LHCN-M2 (cell line): ENCODE results near the gene CPTP. TPM values are rescaled to one million over a fixed set of nuclear protein-coding genes. Genes with fewer than 3 reads are reported as not detected.

Experiments
- DNase-seq: peaks from one replicate; pipeline ENCODE4 v3.0.0-alpha.2; 2012; ENCODE audit warnings: low read depth
- total RNA-seq: library from RNA; depleted of rRNA; stranded (reverse); fragments of >200 nt; gene quantifications from 2 replicates; pipeline ENCODE4 v1.2.3, GENCODE V29; 2014

Gene CPTP
- total RNA-seq, 1 experiment from 2014 or later: 27.7 TPM

DNA sequence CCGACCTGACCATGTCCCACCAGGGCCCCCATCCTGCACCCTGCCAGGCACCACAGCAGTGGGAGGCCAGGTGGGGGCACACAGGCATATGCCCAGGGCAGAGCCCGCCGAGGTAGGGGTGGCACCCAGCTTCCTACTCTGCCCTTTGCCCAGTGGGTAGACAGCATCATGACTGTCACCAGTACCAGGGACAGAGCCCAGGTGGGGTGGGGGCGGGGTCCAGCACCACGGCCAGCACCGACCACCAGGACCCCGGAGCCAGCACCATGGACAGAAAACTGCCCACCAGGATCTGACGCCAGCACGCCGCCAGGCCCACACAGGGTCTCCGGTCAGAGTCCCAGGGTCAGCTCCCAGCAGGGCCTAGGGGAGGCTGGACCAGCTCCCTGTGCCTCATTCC lies 10.2 kb downstream of the CPTP start:
- no peak for DNase-seq

DNA sequence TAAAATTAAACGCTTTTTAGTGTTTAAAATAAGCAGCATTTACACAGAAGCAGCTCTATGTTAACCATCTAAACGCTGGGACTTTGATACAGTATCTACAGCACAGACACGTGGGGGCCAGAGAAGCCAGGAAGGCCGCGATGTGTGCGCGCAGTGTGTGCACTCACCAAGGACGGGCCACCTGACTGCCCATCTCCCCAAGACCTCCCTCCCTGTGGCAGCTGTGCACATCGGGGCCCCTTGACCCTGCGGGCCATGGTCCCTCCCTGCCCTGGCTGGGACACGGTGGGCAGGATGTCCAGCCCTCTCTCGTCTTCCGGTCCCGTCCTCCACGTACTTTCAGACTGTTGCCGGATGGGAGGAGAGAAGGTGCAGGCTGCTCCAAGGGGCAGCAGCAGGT lies 10.7 kb downstream of the CPTP start:
- DNase-seq: no peak

DNA sequence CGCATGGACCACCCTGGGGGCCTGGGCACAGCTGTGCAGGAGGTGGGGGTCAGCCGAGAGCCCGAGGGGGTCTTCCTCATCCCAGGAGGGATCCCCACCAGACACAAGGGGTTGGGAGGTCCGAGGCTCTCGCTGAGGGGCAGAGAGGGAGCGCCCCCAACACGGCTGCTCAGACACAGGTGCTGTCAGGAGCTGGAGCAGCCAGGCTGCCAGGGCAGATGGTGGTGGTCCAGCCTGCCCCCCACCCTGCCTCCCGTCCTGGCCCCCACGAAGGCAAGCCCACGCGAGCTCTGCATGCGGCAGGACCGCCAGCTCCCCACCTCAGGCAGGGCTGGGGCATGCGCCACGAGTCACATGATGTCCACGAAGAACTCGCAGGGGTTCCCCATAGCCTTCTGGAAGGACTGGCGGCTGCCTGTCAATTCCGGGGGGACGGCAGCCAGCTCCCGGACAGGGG lies 11.2 kb downstream of the CPTP start:
- DNase-seq: no peak

DNA sequence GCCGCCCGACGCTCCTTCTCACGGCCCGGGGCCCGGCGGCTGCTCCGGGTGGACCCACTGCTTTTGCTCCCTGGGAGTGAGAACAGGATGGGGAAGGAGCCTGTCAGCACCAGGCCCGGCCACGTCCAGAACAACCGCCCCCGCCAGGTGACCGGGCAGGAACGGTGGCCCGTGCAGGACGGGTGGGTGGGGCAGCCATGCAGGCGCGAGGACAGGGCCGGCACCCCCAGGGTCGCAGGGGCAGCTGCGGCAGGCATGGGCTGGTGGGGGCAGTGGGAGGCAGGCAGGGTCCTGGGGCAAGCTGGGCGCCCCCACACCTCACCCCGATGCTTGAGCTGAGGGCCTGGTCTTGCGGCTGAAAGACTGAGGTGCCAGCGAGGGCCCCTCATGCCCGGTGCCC lies 11.8 kb downstream of the CPTP start:
- DNase-seq: no peak

DNA sequence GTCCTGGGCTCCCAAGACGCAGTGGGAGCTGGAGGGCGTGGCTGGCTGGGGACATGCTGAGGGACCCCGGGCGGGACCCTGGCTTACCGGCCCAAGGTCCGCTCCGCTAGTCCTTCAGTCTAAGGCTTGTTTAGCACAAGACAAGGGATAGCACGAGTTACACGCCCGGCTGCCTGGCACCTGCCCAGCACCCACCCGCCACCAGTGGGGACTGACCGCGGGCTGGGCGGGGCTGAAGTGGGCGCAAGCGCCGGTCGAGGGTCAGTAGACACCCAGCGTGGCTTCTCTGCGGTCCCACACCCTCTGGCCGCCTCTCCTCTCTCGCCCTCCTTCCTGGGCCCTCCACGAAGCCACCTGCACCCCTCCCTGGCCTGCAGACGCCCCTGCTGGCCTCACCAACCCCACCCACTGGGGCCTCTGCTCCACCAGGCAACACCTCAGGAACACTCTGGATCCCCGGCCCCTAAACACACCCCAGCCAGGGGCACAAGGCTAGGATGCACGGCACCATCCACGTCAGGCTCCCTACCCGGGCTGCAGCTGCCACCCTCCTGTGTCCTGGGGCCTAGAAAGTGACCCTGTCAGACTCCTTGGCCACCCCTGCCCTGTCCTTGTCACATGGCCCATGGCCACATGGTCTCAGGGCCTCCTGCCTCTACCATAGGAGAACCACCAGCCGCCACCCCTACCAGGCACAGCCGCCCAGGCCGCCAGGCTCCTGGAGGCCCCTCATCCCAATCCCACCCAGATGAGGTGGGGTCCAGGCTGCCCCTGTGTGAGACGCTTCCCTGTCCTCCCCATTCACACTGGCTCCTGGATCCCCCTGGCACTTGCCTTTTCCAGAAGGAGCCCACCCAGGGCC lies 12.6 kb downstream of the CPTP start:
- no peak for DNase-seq

DNA sequence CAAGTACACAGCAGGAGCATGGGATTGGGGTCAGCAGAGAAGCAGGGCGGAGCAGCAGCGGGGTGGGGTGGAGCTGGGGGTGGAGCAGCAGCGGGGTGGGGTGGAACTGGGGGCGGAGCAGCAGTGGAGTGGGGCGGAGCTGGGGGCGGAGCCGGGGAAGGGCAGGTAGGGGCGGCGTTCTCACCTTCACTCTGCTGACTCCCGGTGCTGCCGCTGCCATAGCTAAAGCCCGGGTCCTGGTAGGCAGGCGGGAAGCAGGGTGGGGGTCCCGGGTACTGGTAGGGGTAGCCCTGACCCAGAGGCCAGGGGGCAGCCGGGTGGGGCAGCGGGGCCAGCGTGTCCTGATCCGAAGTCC lies 13.2 kb downstream of the CPTP start:
- DNase-seq: no peak

DNA sequence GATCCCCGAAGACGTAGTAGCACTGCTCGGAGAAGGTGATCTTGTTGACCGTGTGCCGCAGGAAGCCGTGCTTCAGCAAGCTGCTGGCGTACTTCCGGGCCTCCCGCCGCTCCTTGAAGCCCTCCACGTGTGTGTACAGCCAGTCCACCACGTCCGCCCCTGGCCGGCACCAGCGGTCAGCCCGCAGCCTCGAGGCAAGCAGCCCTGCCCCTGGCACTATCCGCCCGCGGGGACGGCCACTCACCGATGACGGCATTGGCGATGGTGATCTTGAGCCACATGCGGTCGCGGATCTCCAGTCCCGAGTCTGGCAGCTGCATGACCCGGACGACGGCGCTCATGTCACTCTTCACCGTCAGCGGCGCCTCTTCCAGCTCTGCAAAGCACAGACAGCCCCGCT lies 13.7 kb downstream of the CPTP start:
- no peak for DNase-seq

DNA sequence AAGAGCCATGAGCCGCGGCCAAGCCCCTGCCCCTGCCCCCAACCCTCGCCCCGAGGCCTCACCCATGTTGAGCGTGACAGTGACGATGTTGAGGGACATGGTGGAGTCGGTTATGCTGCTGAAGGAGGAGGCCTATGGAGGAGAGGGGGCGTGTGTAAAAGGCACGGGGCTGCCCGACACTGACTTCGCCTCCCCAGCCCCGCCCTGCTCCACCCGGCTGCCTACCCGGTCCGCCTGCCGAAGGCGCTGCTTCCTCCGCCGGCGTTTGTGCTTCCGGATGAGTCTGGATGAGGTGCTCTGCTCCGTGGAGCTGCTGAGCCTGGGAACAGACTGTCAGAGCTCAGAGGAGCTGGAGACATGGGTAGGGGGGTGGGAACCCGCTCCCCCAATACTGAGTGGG lies 15.6 kb downstream of the CPTP start:
- no peak for DNase-seq

DNA sequence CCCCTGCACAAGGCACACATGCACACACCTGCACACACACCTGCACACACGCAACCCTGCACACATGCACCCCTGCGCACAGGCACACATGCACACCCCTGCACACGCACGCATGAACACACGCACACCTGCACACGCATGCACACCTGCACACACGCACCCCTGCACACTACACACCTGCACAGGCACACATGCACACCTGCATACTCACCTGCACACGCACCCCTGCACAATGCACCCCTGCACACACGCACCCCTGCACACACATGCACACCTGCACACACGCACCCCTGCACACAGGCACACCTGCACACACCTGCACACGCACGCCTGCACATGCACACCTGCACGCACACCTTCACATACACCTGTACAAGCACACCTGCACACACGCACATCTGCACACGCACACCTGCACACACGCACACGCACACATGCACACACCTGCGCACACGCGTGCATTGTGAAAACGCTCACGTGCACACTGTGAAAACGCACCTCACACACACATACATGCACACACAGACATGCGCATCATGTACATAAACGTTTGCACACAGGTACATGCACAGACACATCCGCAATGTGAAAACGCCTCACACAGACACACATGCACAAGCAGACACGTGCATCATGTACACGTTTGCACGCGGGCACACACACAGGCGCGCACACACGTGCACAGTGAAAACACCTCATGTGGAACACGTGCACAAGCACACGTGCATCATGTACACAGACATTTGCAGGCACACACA lies 16.4 kb downstream of the CPTP start:
- no peak for DNase-seq

DNA sequence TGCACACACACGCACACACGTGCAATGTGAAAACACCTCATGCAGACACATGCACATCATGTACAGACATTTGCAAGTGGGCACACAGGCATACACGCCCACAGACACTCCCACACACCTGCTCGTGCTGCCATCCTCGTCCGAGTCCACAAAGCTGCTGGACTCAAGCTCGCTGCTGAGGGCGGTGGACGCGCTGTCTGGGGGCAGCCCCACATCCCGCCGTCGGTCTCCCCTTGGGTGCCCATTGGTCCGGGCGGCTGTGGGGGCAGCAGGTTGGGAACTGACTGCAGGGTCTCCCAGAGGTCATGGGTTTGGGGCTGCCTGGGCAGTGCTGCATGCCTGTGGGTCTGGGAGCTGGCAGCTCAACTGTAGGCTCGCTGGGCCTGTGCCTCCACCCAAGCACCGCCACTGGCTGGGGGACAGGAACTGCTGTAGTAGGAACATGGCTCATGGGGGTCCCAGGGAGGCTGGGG lies 17.0 kb downstream of the CPTP start:
- DNase-seq: no peak

DNA sequence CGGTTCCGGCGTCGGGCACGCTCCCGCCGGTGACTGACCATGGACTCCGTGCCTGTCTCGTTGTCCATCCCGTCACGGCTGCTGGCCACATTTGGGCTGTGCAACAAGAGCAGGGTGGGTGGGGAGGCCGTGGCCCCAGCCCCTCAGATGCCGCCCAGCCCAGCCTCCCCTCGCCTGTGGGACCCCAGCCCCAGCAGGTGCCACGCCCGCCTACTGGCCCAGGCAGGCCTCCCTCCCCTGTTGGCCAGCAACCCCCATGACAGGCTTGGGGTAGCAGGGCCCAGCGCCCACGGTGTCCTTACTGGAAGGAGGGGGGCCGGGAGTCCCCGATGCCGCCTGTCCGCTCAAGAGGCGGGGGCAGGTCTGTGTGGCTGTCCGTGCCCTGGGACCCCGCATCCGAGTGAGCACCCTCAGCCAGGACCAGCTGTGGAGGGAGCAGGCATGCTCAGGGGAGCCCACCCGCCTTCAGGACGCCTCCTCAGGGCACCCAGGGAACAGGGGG lies 17.5 kb downstream of the CPTP start:
- DNase-seq: no peak

DNA sequence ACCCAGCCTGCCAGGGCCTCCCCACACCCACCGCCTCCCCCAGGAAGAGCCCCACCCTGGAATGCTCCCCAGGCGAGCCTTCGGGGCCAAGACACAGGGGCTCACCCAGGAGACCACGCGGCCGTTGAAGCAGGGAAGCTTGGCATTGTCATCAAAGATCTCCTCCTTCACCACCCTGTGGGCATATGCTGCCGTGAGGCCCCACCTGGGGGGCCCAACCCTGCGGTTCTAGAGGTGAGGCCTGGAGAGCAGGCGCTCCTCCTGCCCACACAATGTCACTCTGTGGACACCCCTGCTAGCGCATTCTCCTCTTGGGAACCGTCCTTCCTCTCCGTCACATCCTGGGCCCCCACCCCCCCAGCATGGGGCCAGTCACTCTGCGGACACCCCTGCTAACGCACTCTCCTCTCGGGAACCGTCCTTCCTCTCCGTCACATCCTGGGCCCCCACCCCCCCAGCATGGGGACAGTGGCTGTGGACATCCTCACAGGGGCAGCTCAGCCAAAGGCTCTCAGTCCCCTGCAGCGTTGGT lies 18.0 kb downstream of the CPTP start:
- DNase-seq: no peak

DNA sequence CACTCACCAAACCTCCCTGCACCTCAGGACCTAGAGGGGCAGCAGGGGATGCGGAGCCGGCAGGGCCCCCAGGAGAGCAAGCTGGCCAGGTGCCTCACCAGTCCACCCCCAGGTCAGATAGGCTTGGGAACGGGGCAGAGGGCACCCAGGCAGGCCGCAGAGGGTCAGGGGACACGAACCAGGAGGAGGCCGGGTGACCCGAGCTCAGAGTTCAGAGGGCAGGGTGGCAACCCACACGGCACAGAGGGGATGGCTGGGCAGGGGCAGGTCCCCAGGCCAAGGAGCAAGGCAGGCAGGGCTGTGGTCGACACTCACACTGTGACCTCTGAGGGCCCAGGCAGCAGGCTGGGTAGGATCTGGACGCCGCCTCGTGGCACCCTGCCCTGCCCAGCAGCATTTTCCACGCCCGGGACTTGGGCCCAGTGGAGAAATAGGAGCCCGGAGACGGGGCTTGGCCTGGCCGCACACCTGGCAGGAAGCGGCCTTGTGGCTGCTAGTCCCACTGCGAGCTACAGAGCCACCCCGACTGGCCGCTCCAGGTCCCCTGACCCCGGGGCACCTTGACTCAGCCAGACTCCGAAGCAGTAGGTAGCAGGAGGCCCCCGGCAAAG lies 19.3 kb downstream of the CPTP start:
- DNase-seq: no peak

DNA sequence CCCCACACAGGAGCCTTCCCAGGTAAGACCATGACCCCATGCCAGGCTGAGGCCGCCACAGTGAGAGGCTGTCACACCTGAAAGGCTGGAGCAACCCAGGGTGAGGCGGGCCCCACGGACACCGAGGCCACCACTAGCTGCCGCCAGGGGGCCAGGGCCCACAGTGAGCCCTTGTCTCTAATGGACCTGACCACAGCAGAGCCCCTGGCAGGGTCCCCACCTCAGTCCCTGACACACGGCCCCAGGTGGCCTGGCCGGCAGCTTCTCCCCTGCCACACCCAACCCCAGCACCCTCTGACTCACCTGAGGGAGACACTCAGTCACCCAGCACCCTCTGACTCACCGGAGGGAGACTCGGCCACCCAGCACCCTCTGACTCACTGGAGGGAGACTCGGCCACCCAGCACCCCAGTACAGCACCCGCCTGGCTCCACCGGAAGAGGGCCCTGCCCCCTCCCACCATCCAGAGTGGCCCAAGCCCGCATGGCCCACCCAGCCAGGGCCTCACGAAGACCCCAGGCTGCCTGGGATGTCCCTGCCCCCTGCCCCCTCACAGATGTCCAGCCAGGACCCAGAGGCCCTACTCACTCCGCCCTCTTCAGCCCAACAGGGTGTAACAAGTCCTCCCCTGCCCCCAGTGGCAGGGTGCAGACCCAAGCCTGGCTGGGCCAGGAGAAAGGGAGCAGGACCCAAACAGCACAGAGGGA lies 20.2 kb downstream of the CPTP start:
- DNase-seq: peak; percentile 80

DNA sequence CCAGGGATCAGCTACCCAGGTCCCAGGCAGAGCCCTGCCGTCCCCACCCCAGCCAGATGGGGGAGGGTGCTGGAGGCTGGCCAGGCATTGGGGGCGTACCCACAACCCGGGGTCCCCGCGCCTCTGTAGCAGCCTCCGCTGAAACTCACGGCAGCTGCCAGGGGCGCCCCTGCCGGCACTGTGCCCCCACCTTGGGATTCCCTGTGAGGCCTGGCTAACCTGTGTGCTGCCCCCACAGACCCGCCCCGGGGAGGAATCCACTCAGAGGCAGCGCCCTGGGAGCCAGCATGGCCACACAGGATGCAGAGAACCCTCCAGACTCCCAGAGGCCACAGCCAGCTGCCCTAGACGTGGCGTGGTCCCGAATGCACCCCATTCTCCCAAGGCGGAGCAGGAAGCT lies 20.8 kb downstream of the CPTP start:
- DNase-seq: no peak

DNA sequence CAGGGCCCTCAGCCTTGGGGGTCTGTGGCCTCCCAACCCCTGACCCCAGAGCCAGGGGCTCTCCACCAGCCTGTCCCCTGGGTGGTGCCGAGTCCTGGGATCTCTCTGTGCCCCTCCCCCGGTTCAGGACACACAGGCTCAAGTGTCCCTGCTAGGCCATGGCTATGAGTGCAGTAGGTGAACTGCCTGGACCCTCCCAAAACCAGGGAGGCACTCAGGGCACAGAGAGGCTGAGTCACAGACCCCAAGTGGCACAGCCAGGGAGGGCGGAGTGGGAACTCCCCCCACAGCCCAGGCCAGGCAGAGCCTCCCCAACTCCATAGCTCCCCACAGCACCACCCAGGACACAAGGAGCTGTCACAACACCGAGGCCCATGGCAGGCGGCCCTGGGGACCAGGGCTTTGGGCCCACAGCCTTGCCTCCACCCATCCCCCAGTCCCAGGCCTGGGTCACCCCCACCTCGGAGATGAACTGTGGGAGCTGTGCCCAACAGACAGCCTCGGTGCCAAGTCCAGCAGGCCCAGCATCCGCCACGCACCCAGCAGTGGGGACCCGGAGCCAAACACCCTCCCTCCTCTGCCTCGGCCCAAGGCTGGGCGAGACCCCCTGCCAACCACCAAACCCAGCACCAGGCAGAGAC lies 21.4 kb downstream of the CPTP start:
- DNase-seq: no peak

DNA sequence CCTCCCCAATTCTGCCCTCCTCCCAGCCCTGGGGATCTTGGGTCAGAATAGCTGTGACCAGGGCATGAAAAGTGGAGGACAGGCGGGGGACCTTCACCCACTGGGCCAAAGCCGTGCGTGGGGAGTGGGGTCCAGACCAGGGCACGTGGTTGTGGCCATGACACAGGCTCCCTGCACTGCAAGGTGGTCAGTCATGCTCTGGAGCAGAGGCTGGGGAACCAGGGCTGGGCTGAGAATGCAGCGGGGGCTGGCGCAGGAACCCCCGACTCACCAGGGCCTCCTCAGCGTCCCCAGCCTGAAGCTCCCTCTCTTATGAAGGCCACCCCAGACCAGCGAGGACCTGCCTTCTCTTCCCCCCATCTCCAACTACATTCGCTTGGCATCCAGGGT lies 21.9 kb downstream of the CPTP start:
- no peak for DNase-seq

DNA sequence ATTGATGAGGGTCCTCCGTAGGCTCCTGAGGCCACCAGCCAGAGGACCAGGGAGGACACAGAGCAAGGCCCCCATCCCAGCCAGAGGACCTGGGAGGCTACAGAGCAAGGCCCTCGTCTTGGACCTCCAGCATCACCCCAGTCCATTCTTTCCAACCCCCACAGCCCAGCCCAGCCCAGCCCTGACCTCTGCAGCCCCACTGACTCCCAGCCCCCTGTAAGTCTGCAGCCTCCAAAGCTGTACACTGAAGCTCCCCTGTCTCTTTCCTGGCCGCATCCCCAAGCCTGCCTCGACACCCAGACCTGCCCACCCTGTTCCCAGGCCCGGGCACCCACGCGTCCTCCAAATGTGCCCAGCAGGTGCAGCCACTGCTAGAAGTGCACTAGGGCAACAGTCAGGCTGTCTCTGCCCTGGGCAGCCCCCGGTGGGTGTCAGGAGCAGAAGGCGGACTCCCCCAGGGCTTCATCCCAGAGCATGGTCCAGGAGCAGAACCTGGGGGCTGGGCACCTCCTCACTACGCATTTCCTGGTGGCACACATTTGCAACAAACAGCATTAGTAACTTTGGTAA lies 22.5 kb downstream of the CPTP start:
- DNase-seq: no peak

DNA sequence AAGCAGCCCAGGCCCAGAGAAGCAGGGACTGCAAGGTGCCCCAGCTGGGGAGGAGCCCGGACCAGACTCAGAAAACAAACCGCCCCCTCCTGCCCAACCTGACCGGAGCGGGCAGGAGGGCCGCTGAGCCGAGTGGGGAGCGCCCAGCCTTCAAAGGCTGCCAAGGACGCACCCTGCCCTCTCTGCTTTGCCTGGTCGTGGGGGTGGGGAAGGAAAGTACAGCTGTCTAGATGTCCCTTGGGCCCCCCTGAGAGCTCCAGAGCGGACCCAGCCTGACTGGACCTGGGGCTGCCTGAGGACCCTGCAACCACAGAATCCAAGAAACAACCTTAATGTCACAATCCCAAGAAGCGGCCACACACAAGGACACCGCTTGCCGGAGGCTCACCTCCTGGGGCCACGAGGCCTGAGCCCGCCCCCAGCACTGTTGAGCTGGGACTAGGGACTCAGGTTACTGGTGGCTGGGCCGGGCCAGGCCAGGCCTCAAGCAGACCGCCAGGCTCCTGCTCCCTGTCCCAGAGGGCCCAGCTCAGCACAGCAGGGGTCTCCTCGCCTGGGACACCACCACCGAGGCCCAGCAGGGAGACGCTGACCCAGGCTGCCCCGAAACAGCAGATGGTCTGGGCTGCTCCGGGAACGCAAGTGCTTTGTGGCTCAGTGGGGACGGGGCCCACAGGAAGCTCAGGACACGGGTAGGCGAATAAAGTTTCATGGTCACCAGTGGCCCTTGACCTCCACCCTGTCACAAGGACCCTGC lies 23.2 kb downstream of the CPTP start:
- DNase-seq: no peak
